HEK293 (cell line): Measurements from ENCODE around the gene XCL2.

Source experiments
- ZBTB20 ChIP-seq: fragments of 450-650 bp; formaldehyde crosslinking; IDR thresholded peaks from 2 replicates; pipeline ENCODE4 v1.5.1; 2016; ENCODE audit warnings: missing biosample characterization, missing genetic modification characterization
- ZBTB7A ChIP-seq: fragments of 450-650 bp; formaldehyde crosslinking; IDR thresholded peaks from 2 replicates; pipeline ENCODE4 v1.5.1; 2016; ENCODE audit warnings: low read depth, missing biosample characterization, missing genetic modification characterization
- ZNF274 ChIP-seq, 2 experiments: fragments of 200-500 bp in 1 of 2; fragments of 450-650 bp in 1 of 2; sonication (Bioruptor generic) in 1 of 2; formaldehyde crosslinking in 1 of 2; IDR thresholded peaks; 2 replicates each; pipeline versions ENCODE4 v1.5.1 to v1.6.1; 2014 to 2016; ENCODE audit warnings: borderline replicate concordance in 1 of 2, inconsistent platforms in 1 of 2, low read length in 1 of 2, missing biosample characterization in 1 of 2, missing genetic modification characterization in 1 of 2
- ZNF350 ChIP-seq: fragments of 450-650 bp; formaldehyde crosslinking; IDR thresholded peaks from 2 replicates; pipeline ENCODE4 v1.5.0; 2017; ENCODE audit warnings: missing biosample characterization, mild to moderate bottlenecking, missing genetic modification characterization
- ZNF530 ChIP-seq: fragments of 450-650 bp; formaldehyde crosslinking; IDR thresholded peaks from 2 replicates; pipeline ENCODE4 v1.5.1; 2016; ENCODE audit warnings: low read depth, missing biosample characterization, missing genetic modification characterization
- TF ChIP-seq, protein P1 (sequence below): fragments of 450-650 bp; formaldehyde crosslinking; IDR thresholded peaks from 2 replicates; pipeline ENCODE4 v1.5.1; 2016; ENCODE audit warnings: missing biosample characterization, missing genetic modification characterization

- TF ChIP-seq ZBTB20 (tag by site-specific recombination) (no peak), ZNF530 (tag by site-specific recombination) (no peak), ZNF274 (IDR thresholded peaks at IDR 0.05; ENCODE audit: low read length) (no peak), ZNF274 (tag by site-specific recombination; IDR thresholded peaks at IDR 0.05; ENCODE audit: borderline replicate concordance) (no peak), ZBTB7A (no peak), ZNF350 (no peak)
- TF ChIP-seq, protein P1, sequence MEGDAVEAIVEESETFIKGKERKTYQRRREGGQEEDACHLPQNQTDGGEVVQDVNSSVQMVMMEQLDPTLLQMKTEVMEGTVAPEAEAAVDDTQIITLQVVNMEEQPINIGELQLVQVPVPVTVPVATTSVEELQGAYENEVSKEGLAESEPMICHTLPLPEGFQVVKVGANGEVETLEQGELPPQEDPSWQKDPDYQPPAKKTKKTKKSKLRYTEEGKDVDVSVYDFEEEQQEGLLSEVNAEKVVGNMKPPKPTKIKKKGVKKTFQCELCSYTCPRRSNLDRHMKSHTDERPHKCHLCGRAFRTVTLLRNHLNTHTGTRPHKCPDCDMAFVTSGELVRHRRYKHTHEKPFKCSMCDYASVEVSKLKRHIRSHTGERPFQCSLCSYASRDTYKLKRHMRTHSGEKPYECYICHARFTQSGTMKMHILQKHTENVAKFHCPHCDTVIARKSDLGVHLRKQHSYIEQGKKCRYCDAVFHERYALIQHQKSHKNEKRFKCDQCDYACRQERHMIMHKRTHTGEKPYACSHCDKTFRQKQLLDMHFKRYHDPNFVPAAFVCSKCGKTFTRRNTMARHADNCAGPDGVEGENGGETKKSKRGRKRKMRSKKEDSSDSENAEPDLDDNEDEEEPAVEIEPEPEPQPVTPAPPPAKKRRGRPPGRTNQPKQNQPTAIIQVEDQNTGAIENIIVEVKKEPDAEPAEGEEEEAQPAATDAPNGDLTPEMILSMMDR, result no peak
Observed at GRCh38 chr1:168583571-168583970, 39.8 kb upstream of the XCL2 start.
